ENCODE results near the gene CNOT6L. TPM values are rescaled to one million over a fixed set of nuclear protein-coding genes. Genes with fewer than 3 reads are reported as not detected.

Gene CNOT6L
- total RNA-seq, 4 donors from 2014 or later, result 17.4 to 25.3 (median 21.7) TPM

- WGBS, result 47% methylated on average over 1 of the region's 1 CpG
Observed at GRCh38 chr4:77777135-77777807, 41.9 kb downstream of the CNOT6L start.

GRCh38 chr4:77776182-77777134 is 42.7 kb downstream of the CNOT6L start:
- H3K9me3 ChIP-seq, result no peaks in the 10 kb centered on the region
- H3K27ac ChIP-seq (replicated peaks in 1 of 4), result no peak overlapping the region
- H3K4me3 ChIP-seq, result no peak overlapping the region
- no peak for TF ChIP-seq POLR2A (IDR thresholded peaks at IDR 0.05; ENCODE audit: low read depth)
- H3K4me1 ChIP-seq, result peaks cover 7 to 29% (median 24%) of the 10 kb centered on the region in 4 donors
- intact Hi-C loops (cut with DNase I), result no loop called here
- WGBS, result 80% methylated on average over 6 of the region's 6 CpGs
- H3K27me3 ChIP-seq, result no peaks in the 10 kb centered on the region
- DNase-seq (ENCODE audit: extremely low spot score), result no peak
- H3K36me3 ChIP-seq, result peaks cover 0 to 26% (median 14%) of the 10 kb centered on the region in 4 donors

More at GRCh38 chr4:77777135-77777807, 41.9 kb downstream of the CNOT6L start:
- intact Hi-C loops (cut with DNase I), result no loop called here
- Histone ChIP-seq H3K27ac (replicated peaks in 1 of 4) (no peak overlapping the region), H3K4me3 (no peak overlapping the region), H3K9me3 (no peaks in the 10 kb centered on the region), H3K4me1 (peaks cover 7 to 33% (median 27%) of the 10 kb centered on the region in 4 donors), H3K36me3 (peaks cover 0 to 19% (median 11%) of the 10 kb centered on the region in 4 donors), H3K27me3 (no peaks in the 10 kb centered on the region)
- no peak for DNase-seq (ENCODE audit: extremely low spot score)
- TF ChIP-seq POLR2A (IDR thresholded peaks at IDR 0.05; ENCODE audit: low read depth), result no peak
- TF ChIP-seq CTCF (IDR thresholded peaks at IDR 0.05), result no peak
- TF ChIP-seq EP300 (IDR thresholded peaks at IDR 0.05), result no peak
- no peak for TF ChIP-seq POLR2AphosphoS5 (IDR thresholded peaks at IDR 0.05)

- no peak for DNase-seq (ENCODE audit: extremely low spot score)
- 93% methylated on average over 3 of the region's 3 CpGs for WGBS
- Histone ChIP-seq H3K27ac (replicated peaks in 1 of 4) (no peak overlapping the region), H3K4me1 (peaks cover 7 to 23% (median 20%) of the 10 kb centered on the region in 4 donors), H3K27me3 (no peaks in the 10 kb centered on the region), H3K36me3 (peaks cover 0 to 38% (median 16%) of the 10 kb centered on the region in 4 donors), H3K4me3 (no peak overlapping the region), H3K9me3 (no peaks in the 10 kb centered on the region)
- TF ChIP-seq POLR2AphosphoS5 (IDR thresholded peaks at IDR 0.05) (no peak), EP300 (IDR thresholded peaks at IDR 0.05) (no peak), POLR2A (IDR thresholded peaks at IDR 0.05; ENCODE audit: low read depth) (no peak), CTCF (IDR thresholded peaks at IDR 0.05) (no peak)
- intact Hi-C loops (cut with DNase I), result no loop called here
Observed at GRCh38 chr4:77773101-77773500, 46.1 kb downstream of the CNOT6L start.

GRCh38 chr4:77771566-77771965 is 47.6 kb downstream of the CNOT6L start:
- Histone ChIP-seq H3K9me3 (no peaks in the 10 kb centered on the region), H3K27ac (replicated peaks in 1 of 4) (no peak overlapping the region), H3K27me3 (no peaks in the 10 kb centered on the region), H3K4me1 (peaks cover 4 to 14% (median 11%) of the 10 kb centered on the region in 4 donors), H3K4me3 (no peak overlapping the region), H3K36me3 (peaks cover 0 to 38% (median 16%) of the 10 kb centered on the region in 4 donors)
- DNase-seq (ENCODE audit: extremely low spot score), result no peak
- intact Hi-C loops (cut with DNase I), result no loop called here
- TF ChIP-seq POLR2A (IDR thresholded peaks at IDR 0.05; ENCODE audit: low read depth) (no peak), POLR2AphosphoS5 (IDR thresholded peaks at IDR 0.05) (no peak), EP300 (IDR thresholded peaks at IDR 0.05) (no peak), CTCF (IDR thresholded peaks at IDR 0.05) (no peak)

- DNase-seq (ENCODE audit: extremely low spot score), result no peak
- Histone ChIP-seq H3K4me3 (no peak overlapping the region), H3K9me3 (peaks cover 5 to 15% (median 10%) of the 10 kb centered on the region in 4 donors), H3K4me1 (no peaks in the 10 kb centered on the region), H3K27ac (replicated peaks in 1 of 4) (no peak overlapping the region), H3K36me3 (peaks cover 0 to 5% (median 0%) of the 10 kb centered on the region in 4 donors), H3K27me3 (no peaks in the 10 kb centered on the region)
- intact Hi-C loops (cut with DNase I), result no loop called here
- TF ChIP-seq EP300 (IDR thresholded peaks at IDR 0.05) (no peak), POLR2A (IDR thresholded peaks at IDR 0.05; ENCODE audit: low read depth) (no peak), CTCF (IDR thresholded peaks at IDR 0.05) (no peak)
- 89% methylated on average over 1 of the region's 1 CpG for WGBS
Observed at GRCh38 chr4:77765720-77766119, 53.4 kb downstream of the CNOT6L start.

Data from esophagus muscularis mucosa (tissue), 4 donors.